ENCODE data around the gene STAT3.
"Not testable (repeated sequence)": the region's sequence is repeated elsewhere in the genome, so short reads cannot be mapped to it uniquely, and the experiment has no call there.

The STAT3 gene

DNA sequence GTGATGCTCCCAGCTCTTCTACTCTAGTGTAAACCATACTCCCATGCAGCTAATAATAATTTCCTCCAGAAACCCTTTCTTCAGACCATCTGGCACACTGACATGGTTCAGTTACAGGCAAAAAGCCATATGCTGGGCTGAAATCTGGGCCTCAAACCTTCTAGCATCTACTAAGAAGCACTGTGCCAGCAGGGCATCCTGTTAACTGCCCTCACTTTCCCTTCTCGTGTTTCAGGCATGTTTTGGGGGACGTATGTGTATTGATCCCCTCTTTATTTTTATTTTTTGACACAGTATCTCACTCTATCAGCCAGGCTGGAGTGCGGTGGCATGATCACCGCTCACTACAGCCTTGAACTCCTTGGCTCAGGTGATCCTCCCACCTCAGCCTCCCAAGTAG lies 66.7 kb downstream of the STAT3 start:
- Histone ChIP-seq H3K4me2 (ENCODE audit: low read length) (no peak overlapping the region), H3K9me3 (ENCODE audit: control insufficient read depth, insufficient read depth, low read length) (no peaks in the 10 kb centered on the region), H3K9me2 (replicated peaks; ENCODE audit: control insufficient read depth, low read length) (no peaks in the 10 kb centered on the region), H3K4me3 (ENCODE audit: low read length) (no peak overlapping the region), H3K27me3 (ENCODE audit: control insufficient read depth, low read length) (no peaks in the 10 kb centered on the region), H3K79me2 (ENCODE audit: control insufficient read depth, low read length) (no peaks in the 10 kb centered on the region), H3K4me1 (ENCODE audit: control insufficient read depth, low read length) (peaks cover 40% of the 10 kb centered on the region), H3K27ac (ENCODE audit: low read depth, low read length) (no peak overlapping the region), H3K36me3 (ENCODE audit: control insufficient read depth, low read length) (no peaks in the 10 kb centered on the region), H3F3A (ENCODE audit: control insufficient read depth, insufficient read depth) (peaks cover 9% of the 10 kb centered on the region), H4K20me1 (ENCODE audit: control insufficient read depth, insufficient read depth, low read depth, low read length) (no peaks in the 10 kb centered on the region)
- no peak for TF ChIP-seq CTCF (IDR thresholded peaks at IDR 0.05; ENCODE audit: low read depth, low read length, poor library complexity, severe bottlenecking)
- no peak for TF ChIP-seq EZH2phosphoT487 (IDR thresholded peaks at IDR 0.05; ENCODE audit: borderline replicate concordance, low read length)

DNA sequence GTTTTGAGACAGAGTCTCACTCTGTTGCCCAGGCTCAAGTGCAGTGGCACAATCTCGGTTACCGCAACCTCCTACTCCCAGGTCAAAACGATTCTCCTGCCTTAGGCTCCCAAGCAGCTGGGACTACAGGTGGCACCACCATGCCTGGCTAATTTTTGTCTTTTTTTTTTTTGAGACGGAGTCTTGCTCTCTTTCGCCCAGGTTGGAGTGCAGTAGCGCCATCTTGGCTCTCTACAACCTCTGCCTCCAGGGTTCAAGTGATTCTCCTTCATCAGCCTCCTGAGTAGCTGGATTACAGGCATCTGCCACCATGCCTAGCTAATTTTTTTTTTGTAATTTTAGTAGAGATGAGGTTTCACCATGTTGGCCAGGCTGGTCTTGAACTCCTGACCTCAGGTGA lies 70.3 kb downstream of the STAT3 start:
- Histone ChIP-seq H3F3A (ENCODE audit: control insufficient read depth, insufficient read depth) (peaks cover 22% of the 10 kb centered on the region), H3K4me1 (ENCODE audit: control insufficient read depth, low read length) (peaks cover 72% of the 10 kb centered on the region)
- not testable (repeated sequence) for H3K4me3 ChIP-seq (ENCODE audit: low read length); H3K27ac ChIP-seq (ENCODE audit: low read depth, low read length); H4K20me1 ChIP-seq (ENCODE audit: control insufficient read depth, insufficient read depth, low read depth, low read length); H3K9me3 ChIP-seq (ENCODE audit: control insufficient read depth, insufficient read depth, low read length); H3K27me3 ChIP-seq (ENCODE audit: control insufficient read depth, low read length); H3K79me2 ChIP-seq (ENCODE audit: control insufficient read depth, low read length); H3K4me2 ChIP-seq (ENCODE audit: low read length); H3K9me2 ChIP-seq (replicated peaks; ENCODE audit: control insufficient read depth, low read length); H3K36me3 ChIP-seq (ENCODE audit: control insufficient read depth, low read length)

GRCh38 chr17:42317266-42317845 lies 70.9 kb downstream of the STAT3 start:
- no peaks in the 10 kb centered on the region for H3K9me3 ChIP-seq (ENCODE audit: control insufficient read depth, insufficient read depth, low read length)
- no peak overlapping the region for H3K4me2 ChIP-seq (ENCODE audit: low read length)
- H3F3A ChIP-seq (ENCODE audit: control insufficient read depth, insufficient read depth), result peaks cover 22% of the 10 kb centered on the region
- H3K27me3 ChIP-seq (ENCODE audit: control insufficient read depth, low read length), result no peaks in the 10 kb centered on the region
- H3K79me2 ChIP-seq (ENCODE audit: control insufficient read depth, low read length), result no peaks in the 10 kb centered on the region
- no peaks in the 10 kb centered on the region for H3K36me3 ChIP-seq (ENCODE audit: control insufficient read depth, low read length)
- no peaks in the 10 kb centered on the region for H4K20me1 ChIP-seq (ENCODE audit: control insufficient read depth, insufficient read depth, low read depth, low read length)
- TF ChIP-seq EZH2phosphoT487 (IDR thresholded peaks at IDR 0.05; ENCODE audit: borderline replicate concordance, low read length) (no peak), CTCF (IDR thresholded peaks at IDR 0.05; ENCODE audit: low read depth, low read length, poor library complexity, severe bottlenecking) (no peak)
- peaks cover 72% of the 10 kb centered on the region for H3K4me1 ChIP-seq (ENCODE audit: control insufficient read depth, low read length)
- H3K4me3 ChIP-seq (ENCODE audit: low read length), result no peak overlapping the region
- H3K27ac ChIP-seq (ENCODE audit: low read depth, low read length), result no peak overlapping the region
- H3K9me2 ChIP-seq (replicated peaks; ENCODE audit: control insufficient read depth, low read length), result no peaks in the 10 kb centered on the region

DNA sequence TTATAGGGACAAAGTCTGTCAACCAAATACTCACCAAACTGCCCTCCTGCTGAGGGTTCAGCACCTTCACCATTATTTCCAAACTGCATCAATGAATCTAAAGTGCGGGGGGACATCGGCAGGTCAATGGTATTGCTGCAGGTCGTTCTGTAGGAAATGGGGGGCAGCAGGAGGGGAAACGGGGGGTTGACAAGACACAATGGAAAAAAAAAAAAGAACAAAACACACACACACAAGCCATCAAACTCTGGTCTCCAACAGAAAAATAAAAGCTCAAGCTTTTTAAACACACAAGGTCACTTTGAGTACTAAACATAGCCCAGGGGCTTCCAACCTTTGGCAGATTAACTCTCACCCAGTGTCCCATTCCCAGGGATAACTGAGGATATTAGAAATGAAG lies 71.5 kb downstream of the STAT3 start:
- no peak for TF ChIP-seq EZH2phosphoT487 (IDR thresholded peaks at IDR 0.05; ENCODE audit: borderline replicate concordance, low read length)
- no peak for TF ChIP-seq CTCF (IDR thresholded peaks at IDR 0.05; ENCODE audit: low read depth, low read length, poor library complexity, severe bottlenecking)
- H3K4me2 ChIP-seq (ENCODE audit: low read length), result no peak overlapping the region
- H3K9me3 ChIP-seq (ENCODE audit: control insufficient read depth, insufficient read depth, low read length), result no peaks in the 10 kb centered on the region
- H3K27me3 ChIP-seq (ENCODE audit: control insufficient read depth, low read length), result no peaks in the 10 kb centered on the region
- no peaks in the 10 kb centered on the region for H3K79me2 ChIP-seq (ENCODE audit: control insufficient read depth, low read length)
- no peaks in the 10 kb centered on the region for H4K20me1 ChIP-seq (ENCODE audit: control insufficient read depth, insufficient read depth, low read depth, low read length)
- H3F3A ChIP-seq (ENCODE audit: control insufficient read depth, insufficient read depth), result peaks cover 22% of the 10 kb centered on the region
- no peaks in the 10 kb centered on the region for H3K36me3 ChIP-seq (ENCODE audit: control insufficient read depth, low read length)
- H3K4me1 ChIP-seq (ENCODE audit: control insufficient read depth, low read length), result peaks cover 74% of the 10 kb centered on the region
- no peak overlapping the region for H3K27ac ChIP-seq (ENCODE audit: low read depth, low read length)
- H3K9me2 ChIP-seq (replicated peaks; ENCODE audit: control insufficient read depth, low read length), result no peaks in the 10 kb centered on the region
- H3K4me3 ChIP-seq (ENCODE audit: low read length), result no peak overlapping the region

Data from DOHH2 (cell line).